Measurements from ENCODE around the gene SPATA25. TPM values are rescaled to one million over a fixed set of nuclear protein-coding genes. Genes with fewer than 3 reads are reported as not detected.

Gene SPATA25
- total and polyA plus RNA-seq, 8 donors = 0.50 to 15.5 (median 4.2) TPM; not detected in 3

DNA sequence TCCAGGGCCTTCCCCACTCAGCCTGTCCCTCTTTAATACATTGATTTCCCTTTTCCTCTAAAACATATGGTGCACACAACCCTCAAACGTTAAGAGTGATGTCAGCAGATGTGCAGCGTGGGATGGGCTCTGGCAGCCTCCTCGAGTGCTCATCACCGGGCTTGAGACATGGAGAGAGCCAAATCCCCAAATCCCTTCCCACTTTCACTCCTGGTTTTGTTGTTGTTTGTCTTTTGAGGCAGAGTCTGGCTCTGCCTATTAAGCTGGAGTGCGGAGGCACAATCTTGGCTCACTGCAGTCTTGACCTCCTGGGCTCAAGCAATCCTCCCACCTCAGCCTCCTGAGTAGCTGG, 30.3 kb upstream of the SPATA25 start:
- Histone ChIP-seq H3K36me3 (no peaks in the 10 kb centered on the region), H3K27me3 (no peaks in the 10 kb centered on the region), H3K27ac (peak overlapping the region; percentile 29 to 83 (median 52)), H3K4me1 (peaks cover 19 to 67% (median 37%) of the 10 kb centered on the region in 4 donors), H3K4me3 (no peak overlapping the region), H3K9me3 (no peaks in the 10 kb centered on the region)
- TF ChIP-seq POLR2A (IDR thresholded peaks at IDR 0.05) (no peak), CTCF (IDR thresholded peaks at IDR 0.05) (no peak), EP300 (IDR thresholded peaks at IDR 0.05) (no peak), POLR2AphosphoS5 (IDR thresholded peaks at IDR 0.05) (no peak)
- DNase-seq = peak in 1 of 2 donors; percentile 83
- intact Hi-C loops (cut with DNase I; ENCODE audit: low total_unique reads) = no loop called here
- WGBS, 5 donors = 63 to 83% (median 70%) methylated on average over 5 of the region's 5 CpGs

GRCh38 chr20:45913116-45913515, 25.7 kb upstream of the SPATA25 start:
- intact Hi-C loops (cut with DNase I; ENCODE audit: low total_unique reads) = no loop called here
- Histone ChIP-seq H3K27ac (peak overlapping the region in 2 of 5 donors; percentile 84 to 86), H3K27me3 (peaks cover 0 to 11% (median 0%) of the 10 kb centered on the region in 3 donors), H3K9me3 (no peaks in the 10 kb centered on the region), H3K36me3 (peaks cover 0 to 4% (median 0%) of the 10 kb centered on the region in 4 donors), H3K4me1 (peaks cover 13 to 58% (median 28%) of the 10 kb centered on the region in 4 donors), H3K4me3 (no peak overlapping the region)
- 56 to 72% (median 64%) methylated on average over 5 of the region's 5 CpGs for WGBS, 5 donors
- TF ChIP-seq CTCF (IDR thresholded peaks at IDR 0.05) = no peak
- no peak for DNase-seq

DNA sequence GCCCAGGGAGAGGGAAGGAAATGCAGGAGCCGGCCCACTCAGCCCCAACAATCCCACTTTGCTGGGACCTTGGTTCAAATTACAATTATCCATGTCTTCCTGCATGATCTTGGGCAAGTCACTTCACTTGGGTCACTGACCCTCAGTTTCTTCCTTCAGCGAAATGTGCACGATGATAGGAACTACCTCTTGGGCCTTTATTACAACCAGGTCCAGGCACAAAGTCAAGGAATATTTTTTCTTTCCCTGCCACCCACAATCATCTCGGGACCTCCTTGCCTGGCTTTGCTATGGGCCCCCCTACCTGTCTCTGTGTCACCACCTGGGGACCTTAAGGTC, 24.9 kb upstream of the SPATA25 start:
- intact Hi-C loops (cut with DNase I; ENCODE audit: low total_unique reads) = no loop called here
- H3K4me1 ChIP-seq = peaks cover 13 to 57% (median 25%) of the 10 kb centered on the region in 4 donors
- no peaks in the 10 kb centered on the region for H3K9me3 ChIP-seq
- peak overlapping the region; percentile 84 to 88 (median 85) for H3K27ac ChIP-seq
- H3K36me3 ChIP-seq = peaks cover 0 to 12% (median 2%) of the 10 kb centered on the region in 4 donors
- DNase-seq = no peak
- TF ChIP-seq CTCF (IDR thresholded peaks at IDR 0.05) (no peak), POLR2A (IDR thresholded peaks at IDR 0.05) (no peak), EP300 (IDR thresholded peaks at IDR 0.05) (no peak), POLR2AphosphoS5 (IDR thresholded peaks at IDR 0.05) (no peak)
- 19 to 45% (median 30%) methylated on average over 4 of the region's 4 CpGs for WGBS, 5 donors
- peaks cover 0 to 11% (median 0%) of the 10 kb centered on the region in 3 donors for H3K27me3 ChIP-seq
- H3K4me3 ChIP-seq = peak overlapping the region; percentile 54 to 61 (median 58)

GRCh38 chr20:45911486-45912343, 24.3 kb upstream of the SPATA25 start, which contains the start of gene PLTP:
TSS of gene PLTP (minus strand) at chr20:45912155. CDS start at chr20:45911452, 703 bp downstream.
- peak within 1 kb of the TSS; percentile 84 to 88 (median 85) for H3K27ac ChIP-seq
- H3K4me3 ChIP-seq = peak within 1 kb of the TSS; percentile 54 to 61 (median 58)
- no peaks in the 10 kb centered on the region for H3K9me3 ChIP-seq
- no peak for TF ChIP-seq POLR2A (IDR thresholded peaks at IDR 0.05)
- TF ChIP-seq POLR2AphosphoS5 (IDR thresholded peaks at IDR 0.05) = peak in 2 of 3 donors; percentile 51 to 77
- peaks cover 13 to 54% (median 25%) of the 10 kb centered on the region in 4 donors for H3K4me1 ChIP-seq
- peaks cover 0 to 18% (median 5%) of the 10 kb centered on the region in 4 donors for H3K36me3 ChIP-seq
- peak; percentile 58 to 88 for DNase-seq
- H3K27me3 ChIP-seq = peaks cover 0 to 11% (median 0%) of the 10 kb centered on the region in 3 donors
- 0 to 3% (median 2%) methylated on average over 19 to 58 of the region's 58 CpGs for WGBS, 5 donors
- intact Hi-C loops (cut with DNase I; ENCODE audit: low total_unique reads) = no loop called here
